ENCODE data around the gene CXCL14.
"Not testable (repeated sequence)": the region's sequence is repeated elsewhere in the genome, so short reads cannot be mapped to it uniquely, and the experiment has no call there.

The CXCL14 gene

GRCh38 chr5:135543001-135543484 lies 35.7 kb downstream of the CXCL14 start:
- DNase-seq (ENCODE audit: low spot score) = no peak

- no peak for DNase-seq (ENCODE audit: low spot score)
Measured at GRCh38 chr5:135541807-135542502, 36.8 kb downstream of the CXCL14 start.

DNA sequence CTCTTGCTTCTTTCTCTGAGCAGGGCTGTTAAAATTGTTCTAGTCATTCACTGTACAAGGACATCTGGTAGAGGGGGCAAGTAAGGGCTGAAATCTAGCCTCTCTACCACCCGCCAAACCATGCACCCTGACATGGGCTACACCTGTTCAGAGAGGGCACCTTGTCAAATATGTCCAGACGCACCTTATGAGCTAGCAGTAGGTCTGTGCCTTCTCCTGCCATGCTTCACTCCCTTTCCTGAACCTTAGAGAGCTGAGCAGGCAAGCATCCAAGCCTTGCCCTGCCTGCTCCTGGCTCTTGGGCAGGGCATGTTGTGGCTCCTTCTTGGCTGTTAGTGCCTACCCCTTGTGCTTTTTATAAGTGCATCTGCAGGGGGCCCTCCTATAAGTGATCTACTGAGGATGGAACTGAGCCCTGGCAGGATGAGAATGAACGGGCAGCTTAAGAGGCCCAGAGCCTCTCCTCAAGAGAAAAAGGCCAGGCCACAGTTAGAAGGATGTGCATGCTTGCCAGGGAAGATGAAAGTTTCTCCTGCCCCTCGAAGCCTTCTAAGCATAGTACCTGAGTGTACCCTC lies 39.3 kb downstream of the CXCL14 start:
- DNase-seq (ENCODE audit: low spot score) = no peak

DNA sequence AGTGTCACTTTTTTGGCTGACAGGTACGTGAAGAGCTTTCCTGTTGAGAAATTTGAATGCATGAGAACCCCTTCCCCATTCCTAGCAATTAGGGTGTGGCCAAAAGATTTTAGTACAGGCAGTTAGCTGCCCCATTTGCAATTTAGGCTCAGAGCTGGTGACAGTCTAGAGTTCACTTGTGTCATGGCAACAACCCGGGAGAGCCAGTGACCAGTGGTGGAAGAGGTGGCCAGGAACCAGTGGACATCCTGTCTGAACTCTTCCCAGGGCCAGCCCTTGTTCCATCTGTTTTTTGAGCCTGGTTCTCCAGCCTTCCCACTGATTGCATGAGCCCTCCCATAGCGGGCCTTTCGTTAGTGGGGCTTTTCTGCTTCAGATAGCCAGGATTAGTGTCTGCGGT lies 40.5 kb downstream of the CXCL14 start:
- DNase-seq (ENCODE audit: low spot score) = no peak

GRCh38 chr5:135537745-135538144 lies 41.0 kb downstream of the CXCL14 start:
- no peak for DNase-seq (ENCODE audit: low spot score)

GRCh38 chr5:135537271-135537670 lies 41.5 kb downstream of the CXCL14 start:
- DNase-seq (ENCODE audit: low spot score) = no peak

DNA sequence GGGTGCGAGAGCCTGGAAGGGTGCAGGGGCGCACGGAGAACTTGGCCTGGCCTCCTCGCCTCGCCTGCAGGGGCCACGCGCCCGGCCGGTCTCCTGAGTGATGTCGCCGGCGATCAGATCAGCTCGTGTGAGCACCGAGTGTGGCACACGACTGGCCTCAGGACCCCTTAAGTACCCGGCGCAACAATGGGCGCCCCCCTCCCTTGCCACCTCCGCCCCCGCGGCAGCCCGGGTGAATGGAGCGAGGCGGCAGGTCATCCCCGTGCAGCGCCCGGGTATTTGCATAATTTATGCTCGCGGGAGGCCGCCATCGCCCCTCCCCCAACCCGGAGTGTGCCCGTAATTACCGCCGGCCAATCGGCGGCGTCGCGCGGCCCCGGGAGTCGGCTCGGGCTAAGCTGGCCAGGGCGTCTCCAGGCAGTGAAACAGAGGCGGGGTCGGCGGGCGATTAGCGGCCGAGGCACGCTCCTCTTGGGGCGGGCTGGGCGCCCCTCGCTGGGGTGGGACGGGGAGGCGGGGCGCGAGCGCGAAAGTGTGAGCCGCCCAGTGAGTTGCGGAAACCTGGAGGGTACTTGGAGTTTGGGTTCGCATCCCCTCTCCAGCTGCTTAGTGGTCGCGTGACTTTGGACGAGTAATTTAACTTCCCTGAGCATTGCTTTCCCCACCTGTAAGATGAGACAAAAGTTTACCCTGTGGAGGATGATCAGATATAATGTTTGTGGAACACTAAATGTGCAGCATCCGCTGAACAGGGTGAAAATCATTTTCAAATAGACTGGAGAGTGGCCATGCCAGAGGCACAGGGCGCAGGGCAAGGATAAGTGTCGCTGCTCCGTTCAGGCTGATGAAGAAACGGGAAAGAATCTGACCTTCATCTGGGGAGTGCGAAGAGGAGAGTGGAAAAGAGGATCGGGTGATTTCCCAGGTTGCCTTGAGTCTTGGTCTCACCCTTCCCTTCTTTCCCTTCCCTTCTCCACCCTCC lies 42.7 kb downstream of the CXCL14 start, which contains the start of gene NEUROG1:
TSS of gene NEUROG1 (minus strand) at position 145 of the 982 bp plus-strand sequence. CDS start 274 bp downstream, outside the sequence.
- no peak for DNase-seq (ENCODE audit: low spot score)

GRCh38 chr5:135535420-135535819 lies 43.4 kb downstream of the CXCL14 start:
- no peak for DNase-seq (ENCODE audit: low spot score)

- no peak for DNase-seq (ENCODE audit: low spot score)
Measured at GRCh38 chr5:135534609-135535419, 44.0 kb downstream of the CXCL14 start.

DNA sequence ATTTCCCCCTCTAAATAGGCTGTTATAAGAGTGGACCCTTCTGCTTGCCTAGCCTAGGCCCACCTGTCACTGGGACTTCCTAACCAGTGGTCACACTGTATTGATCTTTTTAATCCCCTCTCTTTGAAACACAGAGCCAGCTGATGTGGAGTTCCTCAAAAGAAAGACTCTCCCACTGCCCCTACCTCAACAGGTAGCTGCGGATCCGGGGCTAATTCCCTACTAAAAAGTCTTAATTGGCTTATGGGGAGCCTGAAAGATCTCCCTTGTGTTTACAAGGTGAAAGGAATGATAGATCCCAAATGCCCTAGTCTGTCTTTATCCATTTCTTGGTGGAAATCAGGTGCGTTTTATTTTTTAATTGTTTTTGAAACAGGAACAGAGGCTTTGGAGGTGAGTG lies 45.0 kb downstream of the CXCL14 start:
- no peak for DNase-seq (ENCODE audit: low spot score)

- no peak for DNase-seq (ENCODE audit: low spot score)
Measured at GRCh38 chr5:135533334-135533733, 45.5 kb downstream of the CXCL14 start.

DNA sequence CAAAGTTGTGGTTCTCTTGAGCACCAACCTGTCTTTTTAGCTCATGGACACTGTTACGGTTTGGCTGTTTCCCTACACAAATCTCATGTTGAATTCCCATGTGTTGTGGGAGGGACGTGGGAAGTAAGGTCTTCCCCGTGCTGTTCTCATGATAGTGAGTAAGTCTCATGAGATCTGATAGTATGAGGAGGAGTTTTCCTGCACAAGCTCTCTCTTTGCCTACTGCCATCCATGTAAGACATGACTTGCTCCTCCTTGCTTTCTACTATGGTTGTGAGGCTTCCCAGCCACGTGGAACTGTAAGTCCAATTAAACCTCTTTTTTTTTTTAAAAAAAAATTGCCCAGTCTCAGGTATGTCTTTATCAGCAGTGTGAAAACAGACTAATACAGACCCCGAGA lies 49.2 kb downstream of the CXCL14 start:
- DNase-seq (ENCODE audit: low spot score) = not testable (repeated sequence)

- no peak for DNase-seq (ENCODE audit: low spot score)
Measured at GRCh38 chr5:135526924-135527323, 51.9 kb downstream of the CXCL14 start.

- no peak for DNase-seq (ENCODE audit: low spot score)
Measured at GRCh38 chr5:135521964-135522363, 56.8 kb downstream of the CXCL14 start.

Data from LoVo (cell line).